ENCODE data around the gene LMOD2.

GRCh38 chr7:123687161-123687560 lies 31.5 kb downstream of the LMOD2 start:
- TF ChIP-seq CTCF (IDR thresholded peaks at IDR 0.05) (no peak), POLR2AphosphoS5 (IDR thresholded peaks at IDR 0.05; ENCODE audit: low read depth, low read length) (no peak), SIN3A (IDR thresholded peaks at IDR 0.05; ENCODE audit: borderline replicate concordance, insufficient read depth, low read depth, low read length) (no peak), REST (IDR thresholded peaks at IDR 0.05; ENCODE audit: insufficient read depth in 1 of 2, low read depth in 2 of 2, low read length in 1 of 2) (no peak), TCF7L2 (IDR thresholded peaks at IDR 0.05; ENCODE audit: low read depth, low read length) (no peak)

All from Panc1 (cell line).